HG02571 (cell line): Measurements from ENCODE around the gene NFATC4.

Experiments
- ATAC-seq: cut with Tn5 transposase; IDR thresholded peaks from one replicate; pipeline ENCODE4 v1.9.1; 2021; ENCODE audit warnings: mild to moderate bottlenecking, moderate library complexity; ENCODE audit not compliant: unreplicated experiment

Gene NFATC4

DNA sequence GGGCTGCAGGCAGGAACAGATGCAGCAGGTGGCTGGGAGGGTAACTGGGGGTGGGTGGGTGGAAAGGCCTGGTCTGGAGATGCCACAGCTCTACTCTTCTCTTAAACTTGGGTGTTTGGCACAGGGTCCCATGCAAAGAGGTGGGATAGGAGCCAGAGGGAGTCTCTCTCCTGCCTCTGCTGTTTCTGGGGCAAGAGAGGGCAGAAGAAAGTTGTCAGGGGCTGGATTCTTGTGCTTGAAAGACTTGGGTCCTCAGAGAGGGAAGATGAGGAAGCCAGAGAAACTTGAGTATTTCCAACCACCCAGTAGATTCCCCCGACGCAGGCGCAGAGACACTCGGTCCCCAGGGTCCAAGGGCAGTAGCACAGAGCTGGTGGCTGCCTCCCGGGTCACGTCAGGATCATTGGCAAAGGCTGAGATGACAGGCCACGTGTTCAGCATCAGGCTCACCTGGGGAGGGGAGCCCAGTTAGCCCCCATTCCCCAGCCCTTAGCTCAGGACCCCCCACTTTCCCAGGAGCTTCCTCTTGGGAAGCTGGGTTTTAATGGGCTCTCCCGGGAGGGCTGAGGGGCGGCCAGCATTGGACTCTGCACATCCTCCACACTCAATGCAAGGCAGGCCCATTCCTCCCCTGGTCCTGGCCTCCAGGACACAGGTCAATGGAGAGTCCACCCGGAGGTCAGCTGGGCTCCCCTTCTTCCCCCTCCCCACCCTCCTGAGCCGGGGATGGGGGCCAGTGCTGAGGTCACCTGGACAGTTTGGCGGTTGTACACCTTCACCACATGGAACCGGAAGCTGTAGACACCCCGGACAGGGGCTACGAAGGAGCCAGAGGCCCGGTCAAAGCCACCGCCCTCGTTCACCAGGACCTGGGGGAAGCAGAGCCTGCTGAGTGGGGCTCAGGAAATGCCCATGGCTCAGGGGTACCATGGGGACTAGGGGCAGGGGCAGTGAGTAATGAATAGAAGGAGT, 59.8 kb downstream of the NFATC4 start:
- ATAC-seq, result no peak

DNA sequence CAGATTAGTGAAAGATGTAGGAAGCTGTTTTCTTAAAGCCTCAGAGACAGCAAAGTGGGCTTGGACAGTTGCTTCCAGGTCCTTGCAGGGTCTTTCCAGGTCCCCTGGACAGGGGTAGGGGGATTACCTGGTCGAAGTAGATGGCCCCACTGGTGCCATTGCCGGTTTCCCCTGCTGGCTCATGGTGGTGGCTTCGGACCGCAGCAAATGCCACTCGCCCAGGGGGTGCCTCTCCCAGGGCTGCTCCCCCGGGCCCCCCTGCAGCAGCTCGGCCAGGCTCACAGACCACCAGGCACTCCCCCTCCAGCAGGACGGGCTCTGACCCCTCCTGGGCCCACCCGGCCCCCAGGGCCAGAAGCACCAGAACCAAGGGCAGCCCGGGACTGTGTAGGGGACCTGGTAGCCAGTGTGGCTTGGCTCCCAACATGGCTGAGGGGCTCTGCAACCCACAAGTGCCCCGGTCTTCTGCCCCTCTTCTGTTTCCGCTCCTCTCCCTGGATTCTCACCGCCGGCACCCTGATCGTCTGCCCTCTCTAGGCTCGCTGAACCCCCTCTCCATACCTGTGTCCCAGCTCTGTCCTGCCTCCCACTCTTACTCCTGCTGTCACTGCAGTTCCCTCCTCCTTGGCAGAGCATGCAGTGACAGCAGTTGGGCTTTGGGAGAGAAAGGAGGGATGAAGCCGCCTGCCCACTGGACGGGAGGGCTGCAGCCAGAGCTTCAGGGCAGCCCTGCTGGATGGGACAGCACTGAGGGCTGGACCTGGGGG, 60.8 kb downstream of the NFATC4 start:
- no peak for ATAC-seq
